Limb (tissue), 2 donors: ENCODE data around the gene FHL1.
"Not testable (repeated sequence)": the region's sequence is repeated elsewhere in the genome, so short reads cannot be mapped to it uniquely, and the experiment has no call there.

Source experiments
- DNase-seq, 2 donors: peaks; one replicate each; pipeline ENCODE4 v3.0.0-alpha.2; 2016; ENCODE audit errors: extremely low spot score in 2 of 2

FHL1 gene

GRCh38 chrX:136147315-136147901 is at the start of gene FHL1:
TSS of gene FHL1 (plus strand) at chrX:136147533.
- peak; percentile 34 to 83 for DNase-seq

DNA sequence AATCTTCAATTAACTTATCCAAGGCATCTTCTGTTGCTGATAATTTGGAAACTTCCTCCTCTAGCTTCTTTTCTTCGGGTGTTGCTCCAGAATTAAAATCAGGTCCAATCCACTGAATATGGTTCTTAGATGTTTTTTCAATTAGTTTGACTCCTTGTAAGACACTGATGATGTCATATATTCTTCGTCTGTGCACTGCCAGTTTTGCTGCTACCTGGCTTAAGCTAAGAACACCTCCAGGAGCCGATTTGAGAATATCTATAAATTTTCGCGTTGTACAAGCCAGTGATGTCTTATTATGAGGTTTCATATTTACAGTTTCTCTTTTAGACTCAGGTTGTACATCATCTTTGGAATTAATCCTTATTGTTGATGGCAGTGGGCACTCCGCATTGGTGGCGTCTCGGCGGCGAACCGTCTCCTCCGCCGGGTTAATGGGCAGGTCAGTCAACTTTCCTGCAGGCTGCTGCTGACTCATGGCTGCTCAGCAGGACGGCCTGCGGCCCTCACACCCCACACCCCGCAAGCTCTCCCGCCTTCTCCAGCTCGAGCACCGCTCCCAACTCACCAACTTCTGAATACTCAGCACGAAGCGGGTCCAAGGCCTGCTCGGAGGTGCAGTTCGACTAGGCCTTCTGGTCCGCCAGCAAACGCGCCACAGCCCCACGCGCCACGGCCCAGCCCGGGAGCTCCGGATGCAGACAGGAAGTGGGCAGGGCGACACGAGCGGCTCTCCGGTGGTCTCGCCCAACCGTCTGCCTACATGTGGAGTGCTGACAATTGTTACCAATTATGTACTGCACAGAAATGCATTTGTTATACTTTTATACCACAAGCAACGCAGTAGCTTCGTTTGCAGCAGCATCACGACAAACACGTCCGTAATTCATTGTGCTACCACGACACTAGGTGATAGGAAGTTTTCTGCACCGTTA is 49.2 kb upstream of the FHL1 start:
- no peak for DNase-seq

GRCh38 chrX:136104936-136105335 is 42.4 kb upstream of the FHL1 start:
- DNase-seq = no peak

DNA sequence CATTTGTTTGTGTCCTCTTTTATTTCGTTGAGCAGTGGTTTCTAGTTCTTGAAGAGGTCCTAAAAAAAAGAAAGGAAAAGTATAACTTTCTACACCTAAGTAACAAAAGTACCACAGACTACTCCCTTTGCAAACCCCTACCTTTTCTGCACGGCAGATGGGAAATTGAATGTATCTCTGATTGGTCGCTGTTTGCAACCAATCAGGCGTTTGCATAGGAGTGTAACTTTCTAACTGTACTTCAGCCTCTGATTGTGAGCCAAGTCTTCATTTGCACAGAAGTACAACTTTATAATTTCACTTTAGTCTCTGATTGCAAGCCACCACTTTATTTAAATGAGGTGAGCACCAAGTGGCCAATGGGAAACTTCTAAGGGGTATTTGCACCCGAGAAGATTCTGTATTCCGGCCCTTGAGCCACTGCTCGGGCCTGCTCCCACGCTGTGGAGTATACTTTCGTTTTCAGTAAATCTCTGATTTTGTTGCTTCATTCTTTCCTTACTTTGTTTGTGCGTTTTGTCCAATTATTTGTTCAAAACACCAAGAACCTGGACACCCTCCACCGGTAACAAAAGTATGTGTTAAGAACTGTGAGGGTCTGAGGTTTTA is 40.3 kb upstream of the FHL1 start:
- DNase-seq = no peak

GRCh38 chrX:136108905-136109304 is 38.4 kb upstream of the FHL1 start:
- not testable (repeated sequence) for DNase-seq

- no peak for DNase-seq
Observed at GRCh38 chrX:136112286-136112685, 35.0 kb upstream of the FHL1 start.

- no peak for DNase-seq
Observed at GRCh38 chrX:136112778-136113177, 34.6 kb upstream of the FHL1 start.

DNA sequence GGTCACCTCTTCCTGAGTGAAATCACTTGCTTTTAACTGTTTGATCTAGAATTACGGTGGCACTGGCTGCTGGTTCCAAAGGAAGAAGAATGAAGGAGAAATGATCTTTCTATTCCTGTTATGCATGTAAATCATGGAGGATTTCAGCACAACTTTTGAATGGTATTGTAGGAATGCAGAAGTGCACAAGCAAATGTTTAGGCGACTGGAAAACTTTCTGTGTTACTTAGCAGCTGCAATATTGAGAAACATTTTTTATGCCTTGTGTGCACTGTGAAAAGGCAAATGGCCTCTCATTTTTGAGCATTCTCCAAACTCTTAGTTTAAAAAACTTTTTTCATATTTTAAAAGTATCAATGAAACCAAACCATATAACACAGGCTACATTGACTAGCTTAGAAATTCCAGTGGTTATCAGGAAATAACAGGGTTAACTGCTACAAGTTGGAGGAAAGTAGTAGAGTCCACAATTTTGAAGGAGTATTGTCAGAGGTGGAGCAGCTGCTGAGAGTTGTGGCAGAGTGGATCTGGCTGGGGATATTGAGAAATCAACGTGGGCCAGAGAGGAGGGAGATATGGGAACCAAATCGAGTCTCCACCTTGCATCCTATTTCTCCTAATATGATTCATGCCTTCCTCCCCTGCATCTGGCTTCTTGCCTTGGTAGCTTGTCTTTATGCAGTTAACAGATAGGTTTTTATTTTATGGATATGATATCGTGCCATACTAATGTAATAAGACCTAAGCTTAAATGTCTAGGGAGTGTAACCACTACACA is 32.0 kb upstream of the FHL1 start:
- DNase-seq = peak in 1 of 2 donors; percentile 8

GRCh38 chrX:136115904-136116297 is 31.4 kb upstream of the FHL1 start:
- DNase-seq = no peak

DNA sequence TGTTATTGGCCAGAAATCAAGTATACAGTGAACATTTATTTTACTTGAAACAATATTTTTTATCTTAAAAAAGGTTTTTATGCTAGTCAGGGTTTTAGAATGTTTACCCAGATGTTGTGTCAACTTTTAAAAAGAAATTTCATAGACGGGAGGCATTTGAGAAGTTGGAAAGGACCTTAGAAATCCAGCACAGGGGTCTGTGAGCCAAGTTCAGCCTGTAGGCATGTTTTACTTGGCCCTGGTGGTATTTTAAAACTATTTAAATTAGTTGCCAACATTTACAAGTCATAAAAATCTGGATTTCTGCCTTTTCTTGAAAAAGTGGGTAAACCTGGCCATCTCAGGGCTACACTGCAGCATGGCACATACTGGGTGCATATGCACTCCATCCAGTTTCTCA is 25.5 kb upstream of the FHL1 start:
- no peak for DNase-seq

GRCh38 chrX:136122207-136122606 is 25.1 kb upstream of the FHL1 start:
- no peak for DNase-seq

- no peak for DNase-seq
Observed at GRCh38 chrX:136125106-136125505, 22.2 kb upstream of the FHL1 start.

GRCh38 chrX:136126371-136126770 is 21.0 kb upstream of the FHL1 start:
- DNase-seq = no peak

- DNase-seq = no peak
Observed at GRCh38 chrX:136126872-136127406, 20.4 kb upstream of the FHL1 start.

DNA sequence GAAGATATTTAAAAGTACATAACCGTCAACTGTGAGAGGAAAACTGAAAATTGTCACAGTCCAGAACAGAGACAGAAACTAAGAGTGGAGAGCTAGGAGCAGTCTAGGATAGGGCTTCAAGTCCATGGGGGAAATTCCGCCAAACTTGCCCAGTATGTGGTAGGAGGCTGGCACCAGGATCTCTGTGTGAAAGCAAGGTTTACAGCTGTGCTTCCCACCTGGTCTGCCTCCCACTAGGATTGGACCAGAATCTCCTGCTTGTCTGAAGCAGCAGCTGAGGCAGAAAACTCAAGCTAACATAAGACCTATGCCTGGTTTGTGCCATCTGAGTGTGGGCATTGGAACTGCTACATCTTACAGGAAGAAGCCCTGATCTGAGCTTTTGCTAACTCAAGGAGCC is 18.6 kb upstream of the FHL1 start:
- no peak for DNase-seq

DNA sequence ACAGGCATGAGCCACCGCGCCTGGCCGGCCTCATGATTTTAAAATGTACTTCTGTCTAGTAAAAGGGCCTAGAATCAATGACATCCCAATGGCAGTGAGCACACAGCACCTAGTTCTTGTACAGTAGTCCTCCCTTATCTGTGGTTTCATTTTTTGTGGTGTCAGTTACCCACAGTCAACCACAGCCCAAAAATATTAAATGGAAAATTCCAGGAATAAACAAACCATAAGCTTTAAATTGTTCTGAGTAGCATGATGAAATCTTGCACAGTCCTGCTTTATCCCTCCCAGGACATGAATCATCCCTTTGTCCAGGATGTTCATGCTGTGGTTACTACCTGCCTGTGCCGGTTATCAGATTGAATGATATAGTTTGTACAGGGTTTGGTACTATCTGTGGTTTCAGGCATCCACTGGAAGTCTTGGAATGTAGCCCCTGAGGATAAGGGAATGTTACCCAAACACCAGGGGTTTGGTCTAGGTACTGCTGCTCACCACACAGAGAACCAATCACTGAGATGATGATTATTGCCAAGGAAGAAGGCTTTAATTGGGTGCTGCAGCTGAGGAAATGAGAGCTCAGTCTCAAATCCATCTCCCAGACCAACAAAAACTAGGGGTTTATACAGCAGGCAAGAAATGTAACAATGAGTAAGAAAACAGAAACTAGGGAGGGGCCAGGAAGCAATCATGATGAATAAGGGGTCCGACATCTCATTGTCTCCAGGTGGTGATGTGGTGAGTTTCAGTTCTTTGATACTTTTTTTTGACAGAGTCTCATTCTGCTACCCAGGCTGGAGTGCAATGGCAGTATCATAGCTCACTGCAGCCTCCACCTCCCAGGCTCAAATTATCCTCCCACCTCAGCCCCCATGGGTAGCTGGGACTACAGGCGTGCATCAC is 16.2 kb upstream of the FHL1 start:
- no peak for DNase-seq

DNA sequence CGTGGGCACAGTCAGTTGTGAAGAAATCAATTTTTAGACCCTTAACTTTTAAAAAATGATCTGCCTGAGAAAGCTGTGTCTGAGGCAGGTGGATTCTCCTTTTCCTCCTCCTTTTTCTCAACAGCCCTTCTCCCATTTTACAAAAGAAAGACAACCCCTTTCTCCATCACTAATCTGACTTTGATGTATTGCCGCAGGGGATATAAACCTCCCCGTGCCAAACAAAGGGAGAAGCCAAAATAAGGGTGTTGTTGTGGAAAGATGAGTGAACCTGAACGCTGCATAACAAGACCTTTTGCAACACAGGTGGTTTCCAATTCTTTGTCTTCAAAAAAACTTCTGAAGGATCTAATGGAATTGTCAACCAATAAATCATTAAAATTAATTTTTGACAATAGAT is 8.4 kb upstream of the FHL1 start:
- no peak for DNase-seq

DNA sequence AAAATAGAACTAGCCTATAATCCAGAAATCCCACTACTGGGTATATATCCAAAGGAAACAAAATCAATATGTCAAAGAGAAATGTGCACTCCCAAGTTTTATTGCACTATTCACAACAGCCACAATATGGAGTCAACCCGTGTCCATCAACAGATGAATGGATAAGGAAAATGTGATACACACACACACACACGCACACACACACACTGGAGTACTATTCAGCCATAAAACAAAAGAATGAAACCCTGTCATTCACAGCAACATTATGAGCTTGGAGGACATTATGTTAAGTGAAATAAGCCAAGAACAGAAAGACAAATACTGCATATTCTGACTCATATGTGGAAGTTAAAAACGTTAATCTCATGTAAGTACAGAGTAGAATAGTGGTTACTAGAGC is 5.8 kb upstream of the FHL1 start:
- DNase-seq = no peak

DNA sequence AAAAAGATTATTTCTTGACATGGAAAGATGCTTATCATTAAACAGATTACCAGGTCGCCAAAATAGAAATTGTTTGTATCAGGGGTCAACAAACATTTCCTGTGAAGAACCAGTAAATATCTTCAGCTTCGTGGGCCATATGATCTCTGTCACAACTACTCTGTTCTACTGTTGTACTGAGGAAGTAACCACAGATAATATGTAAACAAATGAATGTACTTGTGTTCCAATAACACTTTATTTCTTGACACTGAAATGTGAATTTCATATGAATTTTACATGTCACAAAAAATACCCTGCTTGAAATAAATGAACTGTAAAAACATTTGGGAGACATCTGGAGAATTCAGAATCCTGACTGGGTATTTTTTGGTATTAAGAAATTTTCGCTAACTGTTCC is 4.7 kb upstream of the FHL1 start:
- DNase-seq = no peak

DNA sequence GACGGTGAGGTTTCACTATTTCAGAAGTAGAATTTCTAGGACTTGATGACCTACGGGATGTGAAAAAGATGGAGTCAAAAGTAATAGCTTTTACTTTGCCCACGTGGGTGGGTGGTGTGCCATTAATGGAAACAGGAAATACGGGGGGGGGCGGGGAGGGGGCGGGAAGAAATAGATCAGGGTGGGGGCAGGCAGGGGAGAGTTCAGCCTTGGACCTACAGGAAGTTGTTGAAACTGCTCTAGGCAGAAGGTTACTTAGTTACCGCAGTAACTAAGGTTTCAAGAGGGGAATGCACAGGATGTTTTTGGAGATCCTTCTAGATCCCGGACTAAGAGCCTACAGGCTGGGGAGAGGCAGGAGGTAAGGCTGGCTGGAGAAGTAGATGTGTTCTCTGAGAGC is 3.6 kb upstream of the FHL1 start:
- no peak for DNase-seq
